Uterus (tissue), 4 donors: ENCODE results near the gene CFAP61. TPM values are rescaled to one million over a fixed set of nuclear protein-coding genes. Genes with fewer than 3 reads are reported as not detected.

Source experiments
- DNase-seq, 2 donors: peaks; one replicate each; pipeline ENCODE4 v3.0.0-alpha.2; 2019 to 2020
- H3K27ac ChIP-seq, 2 donors: fragments of 200-600 bp; sonication (generic); 1 replicate in 1 of 2; 2 replicates in 1 of 2; pipeline ENCODE4 v1.5.1; 2016 to 2018
- H3K27me3 ChIP-seq, 2 donors: fragments of 200-600 bp; sonication (generic); one replicate each; pipeline ENCODE4 v1.5.1; 2018 to 2019; ENCODE audit warnings: control low read depth in 1 of 2
- H3K36me3 ChIP-seq, 2 donors: fragments of 200-600 bp; sonication (generic); one replicate each; pipeline ENCODE4 v1.5.1; 2019; ENCODE audit warnings: control low read depth in 1 of 2
- H3K4me1 ChIP-seq, 2 donors: fragments of 200-600 bp; sonication (generic); one replicate each; pipeline ENCODE4 v1.5.1; 2018 to 2019; ENCODE audit warnings: control low read depth in 1 of 2
- H3K4me3 ChIP-seq, 2 donors: fragments of 200-600 bp; sonication (generic); 1 replicate in 1 of 2; 2 replicates in 1 of 2; pipeline ENCODE4 v1.5.1; 2018 to 2019; ENCODE audit warnings: mild to moderate bottlenecking in 1 of 2
- H3K9me3 ChIP-seq, 2 donors: fragments of 200-600 bp; sonication (generic); one replicate each; pipeline ENCODE4 v1.5.1; 2019; ENCODE audit warnings: control low read depth in 1 of 2
- CTCF ChIP-seq, 4 experiments: fragments of 200-600 bp in 2 of 4; fragments of 450-650 bp in 2 of 4; sonication (generic) in 2 of 4; IDR thresholded peaks; one replicate each; pipeline ENCODE4 v1.5.1; 2016 to 2019; ENCODE audit warnings: antibody characterized with exemption in 4 of 4, mild to moderate bottlenecking in 2 of 4, moderate library complexity in 1 of 4
- POLR2A ChIP-seq, 2 donors: fragments of 450-650 bp; IDR thresholded peaks; one replicate each; pipeline ENCODE4 v1.6.1; 2016; ENCODE audit warnings: antibody characterized with exemption in 2 of 2, mild to moderate bottlenecking in 1 of 2, moderate library complexity in 1 of 2
- intact Hi-C: fragments of 100-400 bp; cut with DNase I; formaldehyde crosslinking; loops from one replicate; pipeline ENCODE4 v1.15.1; 2023; ENCODE audit warnings: low total_unique reads
- total RNA-seq, 4 donors: library from RNA; depleted of rRNA in 3 of 4; stranded (reverse); fragments of >200 nt in 3 of 4; gene quantifications; one replicate each; pipeline versions ENCODE4 v1.1.0 to v1.2.4, GENCODE V29; 2014 to 2023
- donor health status: DM: yes; HTN: yes; CAD: no.

The CFAP61 gene
- total RNA-seq, 4 donors from 2014 or later, result 3.0 to 8.2 (median 7.5) TPM; not detected in 1

DNA sequence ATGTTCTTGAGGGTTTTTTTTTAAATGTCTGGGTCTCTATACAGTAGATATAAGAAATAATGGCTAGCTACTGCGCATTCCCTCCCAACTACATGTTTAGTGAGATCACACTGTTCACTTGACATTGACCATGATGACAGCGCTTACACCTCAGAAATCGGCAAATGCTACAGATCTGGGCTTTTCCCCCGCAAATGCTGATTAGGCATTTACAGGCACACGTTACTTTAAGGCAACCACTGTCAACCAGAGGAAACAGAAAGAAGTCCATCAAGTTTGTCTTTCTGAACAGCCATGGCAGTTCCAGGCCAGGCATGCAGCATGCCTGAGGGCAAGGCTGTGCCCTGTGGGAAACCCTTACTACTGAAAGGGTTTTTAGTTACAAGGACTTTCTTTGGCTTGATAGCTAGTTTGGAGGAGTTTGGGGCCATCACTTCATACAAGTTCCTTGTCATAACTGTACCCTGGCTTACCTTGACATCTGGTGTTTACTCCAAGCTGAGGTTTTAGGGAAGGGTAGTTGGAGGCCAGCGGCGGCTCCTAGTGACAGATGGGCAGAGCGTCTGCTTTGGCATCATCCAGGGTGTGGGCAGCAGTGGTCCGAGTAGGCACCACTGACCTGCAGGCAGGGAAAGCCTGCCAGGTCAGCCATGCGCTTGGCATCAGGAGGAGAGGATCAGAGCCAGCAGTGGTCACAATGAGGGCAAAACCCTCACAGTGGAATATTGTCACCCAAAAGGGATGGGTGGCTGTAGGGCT, 43.0 kb downstream of the CFAP61 start:
- H3K27ac ChIP-seq, result no peak overlapping the region
- no peaks in the 10 kb centered on the region for H3K27me3 ChIP-seq
- no peaks in the 10 kb centered on the region for H3K9me3 ChIP-seq
- TF ChIP-seq POLR2A (IDR thresholded peaks at IDR 0.05), result no peak
- TF ChIP-seq CTCF (IDR thresholded peaks at IDR 0.05), result no peak
- no peak overlapping the region for H3K4me3 ChIP-seq
- no peak for DNase-seq
- intact Hi-C loops, result no loop called here
- H3K4me1 ChIP-seq, result no peaks in the 10 kb centered on the region
- H3K36me3 ChIP-seq, result no peaks in the 10 kb centered on the region

DNA sequence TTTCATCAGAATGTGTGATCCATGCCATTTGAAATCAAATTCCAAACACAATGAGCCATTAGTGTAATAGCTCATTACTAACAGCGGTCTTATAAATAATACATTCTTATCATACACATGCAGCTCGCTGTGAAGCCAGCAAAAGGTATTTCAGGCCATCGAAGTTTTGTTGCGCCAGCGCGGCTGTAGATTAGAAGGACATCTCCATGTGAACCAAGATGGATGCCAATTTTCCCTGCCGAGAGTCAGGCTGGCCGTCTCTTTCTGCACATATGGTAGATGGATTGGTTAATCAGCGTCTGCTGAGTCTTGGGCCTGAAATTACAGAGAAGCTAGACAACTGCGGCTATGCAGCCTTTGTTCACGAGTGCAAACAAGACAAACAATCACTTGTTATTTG, 44.1 kb downstream of the CFAP61 start:
- intact Hi-C loops, result no loop called here
- no peaks in the 10 kb centered on the region for H3K27me3 ChIP-seq

GRCh38 chr20:20100881-20101280, 48.5 kb downstream of the CFAP61 start:
- TF ChIP-seq POLR2A (IDR thresholded peaks at IDR 0.05), result no peak
- TF ChIP-seq CTCF (IDR thresholded peaks at IDR 0.05), result no peak
- no peaks in the 10 kb centered on the region for H3K4me1 ChIP-seq
- intact Hi-C loops, result no loop called here
- H3K36me3 ChIP-seq, result no peaks in the 10 kb centered on the region
- H3K4me3 ChIP-seq, result no peak overlapping the region
- DNase-seq, result no peak
- H3K9me3 ChIP-seq, result no peaks in the 10 kb centered on the region
- no peak overlapping the region for H3K27ac ChIP-seq
- no peaks in the 10 kb centered on the region for H3K27me3 ChIP-seq

More for the DNA sequence above, 44.1 kb downstream of the CFAP61 start:
- DNase-seq, result no peak
- no peaks in the 10 kb centered on the region for H3K9me3 ChIP-seq
- no peak for TF ChIP-seq POLR2A (IDR thresholded peaks at IDR 0.05)
- TF ChIP-seq CTCF (IDR thresholded peaks at IDR 0.05), result no peak
- H3K36me3 ChIP-seq, result no peaks in the 10 kb centered on the region
- no peaks in the 10 kb centered on the region for H3K4me1 ChIP-seq
- H3K4me3 ChIP-seq, result no peak overlapping the region
- no peak overlapping the region for H3K27ac ChIP-seq

DNA sequence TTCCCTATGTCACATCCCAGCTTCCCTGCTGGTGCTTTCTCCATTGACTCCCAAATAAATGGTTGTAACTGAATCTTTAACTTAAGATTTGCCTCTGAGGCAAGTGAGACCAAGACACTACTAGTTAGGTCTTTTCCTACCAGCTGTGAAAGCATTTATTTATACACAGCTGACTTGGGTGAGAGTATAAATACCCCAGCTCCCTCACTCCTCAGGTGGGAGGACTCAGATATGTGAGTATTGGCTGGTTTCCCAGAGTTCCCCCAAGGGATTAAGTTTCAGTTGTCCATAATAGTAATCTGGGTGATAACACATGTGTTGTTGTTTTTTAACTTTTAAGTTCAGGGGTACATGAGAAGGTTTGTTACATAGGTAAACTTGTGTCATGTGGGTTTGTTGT, 49.8 kb downstream of the CFAP61 start:
- no peaks in the 10 kb centered on the region for H3K4me1 ChIP-seq
- H3K4me3 ChIP-seq, result no peak overlapping the region
- no peak for DNase-seq
- no peaks in the 10 kb centered on the region for H3K9me3 ChIP-seq
- H3K27ac ChIP-seq, result no peak overlapping the region
- TF ChIP-seq POLR2A (IDR thresholded peaks at IDR 0.05), result no peak
- no peak for TF ChIP-seq CTCF (IDR thresholded peaks at IDR 0.05)
- H3K36me3 ChIP-seq, result no peaks in the 10 kb centered on the region
- intact Hi-C loops, result no loop called here
- H3K27me3 ChIP-seq, result no peaks in the 10 kb centered on the region

DNA sequence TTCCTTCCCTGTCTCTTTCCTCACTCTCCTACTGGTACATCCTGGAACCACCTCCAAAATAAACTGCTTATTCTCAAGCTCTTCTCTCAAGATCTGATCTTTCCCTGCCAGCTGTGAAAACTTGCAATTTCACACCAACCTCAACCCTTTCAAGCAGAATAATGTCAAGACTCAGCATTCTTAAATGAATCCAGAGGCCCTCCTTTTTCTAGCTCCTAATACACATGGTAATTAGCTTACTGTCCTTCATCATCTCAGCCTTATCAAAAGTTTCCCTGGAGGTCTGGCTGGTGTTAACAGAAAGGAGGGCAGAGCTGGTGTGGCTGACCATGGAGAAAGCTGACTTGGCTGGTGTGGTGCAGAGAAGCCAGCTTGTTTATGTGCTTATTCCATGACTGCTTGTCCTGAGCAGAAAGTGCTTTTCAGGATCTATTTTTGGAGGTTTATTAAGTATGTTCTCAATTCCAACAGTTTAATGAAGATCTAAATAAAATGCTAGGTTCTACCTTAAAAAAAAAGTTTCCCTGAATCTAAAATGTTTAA, 50.5 kb downstream of the CFAP61 start:
- intact Hi-C loops, result no loop called here
- DNase-seq, result no peak
- H3K27me3 ChIP-seq, result no peaks in the 10 kb centered on the region
- TF ChIP-seq CTCF (IDR thresholded peaks at IDR 0.05) (no peak), POLR2A (IDR thresholded peaks at IDR 0.05) (no peak)
- no peaks in the 10 kb centered on the region for H3K36me3 ChIP-seq
- no peak overlapping the region for H3K4me3 ChIP-seq
- H3K4me1 ChIP-seq, result no peaks in the 10 kb centered on the region
- no peak overlapping the region for H3K27ac ChIP-seq
- H3K9me3 ChIP-seq, result no peaks in the 10 kb centered on the region
